Right cardiac atrium (tissue), 5 donors: ENCODE measurements around the gene GABARAPL2. TPM values are rescaled to one million over a fixed set of nuclear protein-coding genes. Genes with fewer than 3 reads are reported as not detected.

Source experiments
- ATAC-seq, 2 donors: fragments of 200-7000 bp; cut with Tn5 transposase; one replicate each; pipeline versions ENCODE4 v1.8.0 to v1.9.1; 2020; ENCODE audit warnings: moderate library complexity in 2 of 2, mild to moderate bottlenecking in 1 of 2
- DNase-seq, 3 donors: peaks; one replicate each; pipeline ENCODE4 v3.0.0-alpha.2; 2020
- H3K27ac ChIP-seq: one replicate; pipeline ENCODE4 v1.5.1; 2013; ENCODE audit warnings: mild to moderate bottlenecking, low read length, control low read depth, moderate library complexity
- H3K27me3 ChIP-seq: one replicate; pipeline ENCODE4 v1.6.1; 2013; ENCODE audit not compliant: control insufficient read depth, insufficient read depth
- H3K4me1 ChIP-seq: one replicate; pipeline ENCODE4 v1.6.1; 2013; ENCODE audit warnings: low read length; ENCODE audit not compliant: control insufficient read depth, insufficient read depth
- H3K4me3 ChIP-seq: one replicate; pipeline ENCODE4 v1.5.1; 2013; ENCODE audit warnings: low read length, control low read depth
- H3K9me3 ChIP-seq: one replicate; pipeline ENCODE4 v1.6.1; 2013; ENCODE audit warnings: low read length; ENCODE audit not compliant: control insufficient read depth
- WGBS: extraction: QIAGEN DNeasy Blood & Tissue Kit; methylation state at CpG from one replicate; pipeline ENCODE4 v1.1.7; 2013; 5-methylcytosine and 5-hydroxymethylcytosine counted together
- intact Hi-C, 4 donors: fragments of 100-400 bp; cut with DNase I; formaldehyde crosslinking; loops; one replicate each; pipeline versions ENCODE4 v1.11.0 to v1.14.0; 2022 to 2023
- polyA plus RNA-seq: library from polyadenylated mRNA; stranded (reverse); fragments of 200-250 nt; gene quantifications from one replicate; pipeline ENCODE4 v1.2.3, GENCODE V29; 2013
- total RNA-seq, 4 donors: library from RNA; stranded (reverse); fragmentation: NEBNext Ultra II Directional; extraction: Animal tissue kit (Norgen Biotek cat#: 25700); gene quantifications; one replicate each; pipeline ENCODE4 v1.2.1, GENCODE V29; 2021
- donor health status: healthy with polysubstance abuse.
- donor health status: DM: no; HTN: yes; CAD: no.
- donor health status: DM: no; HTN: no; CAD: no.
- donor health status: DM: no; HTN: yes; CAD: no; lungs with severe emphysema.
- donor health status: DM: yes; HTN: yes; CAD: no.

The GABARAPL2 gene
- total and polyA plus RNA-seq, 5 donors = 197 to 262 (median 236) TPM

DNA sequence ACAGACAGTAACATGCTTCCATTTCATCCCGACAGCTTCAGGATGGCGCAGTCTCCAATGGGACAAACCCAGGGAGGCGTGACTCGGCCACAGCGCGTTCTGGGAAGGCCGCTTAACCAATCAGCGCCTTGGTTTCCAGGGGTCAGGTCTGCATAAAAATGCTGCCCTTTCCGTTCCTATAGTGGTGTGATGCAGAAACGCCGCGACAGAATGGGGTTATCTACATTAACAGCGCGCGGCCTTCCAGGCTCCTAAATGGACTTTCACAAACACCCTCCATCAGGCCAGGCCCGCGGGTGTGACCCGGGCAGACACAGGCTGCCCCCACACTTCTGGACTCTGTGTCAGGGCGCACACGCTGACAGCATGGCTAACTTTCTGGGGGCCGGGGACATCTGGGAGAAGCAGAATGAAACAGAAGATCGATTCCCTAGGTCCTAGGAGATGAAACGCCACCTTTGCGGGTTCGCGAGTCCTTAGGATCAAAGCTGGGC is 10.9 kb upstream of the GABARAPL2 start:
- Histone ChIP-seq H3K9me3 (no peaks in the 10 kb centered on the region), H3K4me1 (no peaks in the 10 kb centered on the region), H3K4me3 (peak overlapping the region; percentile 69), H3K27ac (peak overlapping the region; percentile 64), H3K27me3 (no peaks in the 10 kb centered on the region)
- 2% methylated on average over 26 of the region's 26 CpGs for WGBS
- ATAC-seq (peak; percentile 91 to 92), DNase-seq (peak; percentile 88 to 92 (median 91))
- intact Hi-C loops = loop anchor here in 2 of 4 donors (5.0 to 10.0 kb wide), 3 partner anchors 38 to 80 kb away; partner anchors contain the start of gene ADAT1 (in 1 of the 2)

DNA sequence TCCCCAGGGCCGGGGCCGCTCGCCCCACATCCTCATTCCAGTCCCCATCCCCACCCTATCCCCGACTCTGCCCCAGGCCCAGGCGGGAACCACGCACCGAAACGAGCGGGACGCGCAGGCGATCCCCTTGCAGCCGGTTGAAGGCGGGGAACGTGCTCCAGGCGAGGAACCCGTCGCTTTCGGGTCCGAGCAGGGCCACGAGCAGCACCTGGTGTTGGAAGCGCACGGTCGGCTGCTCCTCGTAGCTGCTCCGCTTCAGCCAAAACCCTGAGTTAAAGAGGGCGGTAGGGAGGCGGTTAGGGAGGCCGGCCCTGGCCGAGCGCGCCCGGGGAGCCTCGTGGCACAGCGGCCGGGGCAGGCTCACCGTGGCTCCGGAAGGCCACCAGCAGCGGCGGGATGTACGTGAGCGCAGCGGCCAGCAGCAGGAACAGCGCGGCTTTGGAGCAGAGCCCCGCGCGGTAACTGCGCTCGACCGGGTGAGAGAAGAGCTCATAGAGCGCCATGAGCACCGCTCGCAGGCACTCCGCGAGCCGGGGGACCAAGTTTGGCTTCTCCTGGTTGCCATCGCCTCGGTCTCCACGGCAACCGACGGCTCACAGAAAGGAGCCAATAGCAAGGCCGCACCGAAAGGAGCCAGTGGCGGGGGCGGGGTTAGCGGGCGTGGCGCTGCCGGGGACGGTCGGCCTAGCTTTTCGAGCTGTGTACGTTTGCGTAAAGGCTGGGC is 10.3 kb upstream of the GABARAPL2 start, which contains the start of gene TMEM231:
TSS of gene TMEM231 (minus strand) at position 546 of the 724 bp plus-strand sequence. CDS start at position 503, 43 bp downstream.
- H3K9me3 ChIP-seq = no peaks in the 10 kb centered on the region
- no peaks in the 10 kb centered on the region for H3K27me3 ChIP-seq
- DNase-seq = peak; percentile 99 to 100 (median 99)
- ATAC-seq = peak; percentile 98
- intact Hi-C loops = loop anchor here in 2 of 4 donors (5.0 to 10.0 kb wide), 3 partner anchors 39 to 81 kb away; partner anchors contain the start of gene ADAT1 (in 1 of the 2)
- peak within 1 kb of the TSS; percentile 69 for H3K4me3 ChIP-seq
- under 1% methylated on average over 75 of the region's 75 CpGs for WGBS
- H3K4me1 ChIP-seq = no peaks in the 10 kb centered on the region
- H3K27ac ChIP-seq = peak within 1 kb of the TSS; percentile 64

DNA sequence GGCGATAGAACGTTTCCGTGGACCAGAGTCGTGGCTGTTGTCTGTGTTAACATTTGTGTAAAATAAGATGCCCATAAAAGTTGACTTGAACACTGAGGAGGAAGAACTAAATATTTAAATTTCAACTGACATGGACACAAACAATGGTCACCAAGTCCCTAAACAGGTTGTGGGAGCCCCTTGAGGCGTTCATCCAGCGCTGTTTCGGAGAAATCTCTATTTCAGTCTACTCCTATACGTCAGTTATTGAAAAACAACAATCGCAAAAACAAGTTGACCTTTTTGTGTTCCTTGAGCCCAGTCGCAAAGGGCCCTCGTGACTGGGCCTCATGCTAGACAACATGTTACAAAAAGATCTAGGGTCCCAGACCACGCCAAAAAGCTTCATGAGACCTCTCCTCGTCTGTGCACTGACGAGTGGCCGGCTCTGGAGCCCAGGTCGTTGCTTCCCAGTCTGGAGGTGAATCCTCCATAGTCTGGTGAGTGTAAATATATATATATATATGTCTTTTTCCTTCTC is 9.7 kb upstream of the GABARAPL2 start:
- H3K4me3 ChIP-seq = peak overlapping the region; percentile 69
- no peaks in the 10 kb centered on the region for H3K27me3 ChIP-seq
- DNase-seq = no peak
- intact Hi-C loops = loop anchor here in 2 of 4 donors (5.0 to 10.0 kb wide), 3 partner anchors 39 to 82 kb away; partner anchors contain the start of gene ADAT1 (in 1 of the 2)
- H3K9me3 ChIP-seq = no peaks in the 10 kb centered on the region
- peak overlapping the region; percentile 53 for H3K27ac ChIP-seq
- H3K4me1 ChIP-seq = no peaks in the 10 kb centered on the region
- 36% methylated on average over 16 of the region's 16 CpGs for WGBS
- ATAC-seq = no peak

DNA sequence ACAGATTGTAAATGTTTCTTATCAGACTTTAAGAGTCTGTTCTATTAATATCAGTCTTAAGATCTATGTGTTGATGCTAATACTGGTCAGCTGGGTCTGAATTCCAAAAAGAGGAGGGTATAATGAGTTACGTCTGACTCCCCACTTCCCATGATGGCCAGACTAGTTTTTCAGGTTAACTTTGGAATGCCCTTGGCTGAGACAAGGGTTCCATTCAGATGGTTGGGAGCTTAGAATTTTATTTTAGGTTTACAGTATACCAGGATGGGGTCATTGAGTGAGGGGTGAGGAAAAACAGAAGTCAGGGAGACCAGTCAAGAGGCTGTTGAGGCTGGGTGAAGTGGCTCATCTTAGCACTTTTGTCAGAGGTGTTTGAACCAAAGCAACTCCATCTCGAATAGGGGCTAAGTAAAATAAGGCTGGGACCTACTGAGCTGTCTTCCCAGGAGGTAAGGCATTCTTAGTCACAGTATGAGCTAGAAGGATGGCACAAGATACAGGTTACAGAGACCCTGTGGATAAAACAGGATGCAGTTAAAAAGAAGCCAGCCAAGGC is 7.3 kb upstream of the GABARAPL2 start:
- intact Hi-C loops = loop anchor here in 2 of 4 donors (5.0 to 10.0 kb wide), 3 partner anchors 42 to 84 kb away; partner anchors contain the start of gene ADAT1 (in 1 of the 2)
- ATAC-seq (no peak), DNase-seq (no peak)
- H3K27ac ChIP-seq = no peak overlapping the region
- no peaks in the 10 kb centered on the region for H3K4me1 ChIP-seq
- no peaks in the 10 kb centered on the region for H3K9me3 ChIP-seq
- no peak overlapping the region for H3K4me3 ChIP-seq
- WGBS = 70% methylated on average over 2 of the region's 2 CpGs
- H3K27me3 ChIP-seq = no peaks in the 10 kb centered on the region

GRCh38 chr16:75559564-75560372 is 6.4 kb upstream of the GABARAPL2 start:
- no peaks in the 10 kb centered on the region for H3K9me3 ChIP-seq
- 53% methylated on average over 10 of the region's 10 CpGs for WGBS
- H3K4me3 ChIP-seq = no peak overlapping the region
- ATAC-seq (no peak), DNase-seq (peak in 2 of 3 donors; percentile 50 to 72)
- no peaks in the 10 kb centered on the region for H3K4me1 ChIP-seq
- intact Hi-C loops = loop anchor here in 2 of 4 donors (5.0 to 10.0 kb wide), 3 partner anchors 42 to 85 kb away; partner anchors contain the start of gene ADAT1 (in 2 of the 2)
- H3K27me3 ChIP-seq = no peaks in the 10 kb centered on the region
- H3K27ac ChIP-seq = no peak overlapping the region

DNA sequence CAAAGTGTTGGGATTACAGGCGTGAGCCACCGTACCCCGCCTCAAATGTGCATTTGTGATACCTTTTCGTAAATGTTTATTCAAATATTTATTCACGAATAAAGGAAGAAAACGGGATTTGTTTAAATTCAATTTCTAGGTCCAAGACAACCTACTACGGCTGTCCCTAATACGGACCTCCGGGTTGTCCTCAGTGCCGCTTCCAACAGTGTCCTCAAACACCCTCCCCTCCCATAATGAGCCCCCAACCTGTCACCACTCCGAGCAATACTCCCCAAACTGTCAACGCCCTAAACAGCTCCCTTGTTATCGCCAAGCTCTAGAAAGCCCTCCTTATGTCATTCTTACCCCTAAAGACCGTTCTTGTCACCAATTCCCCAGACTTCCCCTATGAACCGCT is 539 bp upstream of the GABARAPL2 start:
- ATAC-seq (no peak), DNase-seq (no peak)
- no peaks in the 10 kb centered on the region for H3K27me3 ChIP-seq
- intact Hi-C loops = loop anchor here in 1 of 4 donors (10.0 kb wide), 1 partner anchor 59 kb away; the partner anchor contains the start of gene ADAT1
- 22% methylated on average over 15 of the region's 15 CpGs for WGBS
- peak overlapping the region; percentile 80 for H3K27ac ChIP-seq
- peaks cover 17% of the 10 kb centered on the region for H3K4me1 ChIP-seq
- H3K4me3 ChIP-seq = peak overlapping the region; percentile 94
- no peaks in the 10 kb centered on the region for H3K9me3 ChIP-seq

GRCh38 chr16:75566758-75567255 is 628 bp downstream of the GABARAPL2 start:
- peak overlapping the region; percentile 94 for H3K4me3 ChIP-seq
- H3K9me3 ChIP-seq = no peaks in the 10 kb centered on the region
- WGBS = 2% methylated on average over 32 of the region's 32 CpGs
- intact Hi-C loops = loop anchor here in 1 of 4 donors (10.0 kb wide), 1 partner anchor 58 kb away; the partner anchor contains the start of gene ADAT1
- DNase-seq (peak in 1 of 3 donors; percentile 62), ATAC-seq (peak; percentile 14 to 44)
- H3K27me3 ChIP-seq = no peaks in the 10 kb centered on the region
- H3K27ac ChIP-seq = peak overlapping the region; percentile 91
- peaks cover 17% of the 10 kb centered on the region for H3K4me1 ChIP-seq

DNA sequence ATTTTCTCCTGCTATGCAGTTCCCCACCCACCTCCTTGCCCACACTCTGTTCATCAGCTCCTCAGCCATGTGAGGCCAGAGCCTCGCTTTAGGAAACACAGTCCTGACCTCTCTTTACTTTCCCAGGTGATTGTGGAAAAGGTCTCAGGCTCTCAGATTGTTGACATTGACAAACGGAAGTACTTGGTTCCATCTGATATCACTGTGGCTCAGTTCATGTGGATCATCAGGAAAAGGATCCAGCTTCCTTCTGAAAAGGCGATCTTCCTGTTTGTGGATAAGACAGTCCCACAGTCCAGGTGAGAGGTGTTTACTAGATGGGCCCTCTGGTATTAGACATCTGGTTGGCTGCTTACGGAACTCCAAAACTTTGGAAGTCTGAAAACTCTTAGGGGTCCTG is 1.7 kb downstream of the GABARAPL2 start:
- WGBS = 66% methylated on average over 4 of the region's 4 CpGs
- H3K27ac ChIP-seq = no peak overlapping the region
- ATAC-seq = no peak
- DNase-seq = no peak
- H3K9me3 ChIP-seq = no peaks in the 10 kb centered on the region
- H3K27me3 ChIP-seq = no peaks in the 10 kb centered on the region
- H3K4me1 ChIP-seq = peaks cover 19% of the 10 kb centered on the region
- no peak overlapping the region for H3K4me3 ChIP-seq
- intact Hi-C loops = loop anchor here in 1 of 4 donors (10.0 kb wide), 1 partner anchor 57 kb away; the partner anchor contains the start of gene ADAT1

- Histone ChIP-seq H3K27me3 (no peaks in the 10 kb centered on the region), H3K9me3 (no peaks in the 10 kb centered on the region), H3K4me3 (no peak overlapping the region), H3K27ac (peak overlapping the region; percentile 58), H3K4me1 (peaks cover 20% of the 10 kb centered on the region)
- DNase-seq (no peak), ATAC-seq (no peak)
- WGBS = 40% methylated on average over 5 of the region's 5 CpGs
- intact Hi-C loops = no loop called here
Measured at GRCh38 chr16:75570396-75571065, 4.4 kb downstream of the GABARAPL2 start.
